Right renal cortex interstitium (tissue), 3 donors: ENCODE measurements around the gene CEP83. TPM values are rescaled to one million over a fixed set of nuclear protein-coding genes. Genes with fewer than 3 reads are reported as not detected.

ENCODE experiments used
- DNase-seq, 3 donors: peaks; one replicate each; pipeline ENCODE4 v3.0.0-alpha.2; 2013; ENCODE audit warnings: low read depth in 3 of 3, low spot score in 2 of 3
- polyA plus RNA-seq, 3 donors: library from polyadenylated mRNA; unstranded; fragments of 120-200 nt; gene quantifications; one replicate each; pipeline ENCODE4 v1.2.1, GENCODE V29; 2013; ENCODE audit not compliant: insufficient read length in 3 of 3

CEP83 gene
- polyA plus RNA-seq, 3 donors, result 27.4 to 34.3 (median 32.9) TPM

DNA sequence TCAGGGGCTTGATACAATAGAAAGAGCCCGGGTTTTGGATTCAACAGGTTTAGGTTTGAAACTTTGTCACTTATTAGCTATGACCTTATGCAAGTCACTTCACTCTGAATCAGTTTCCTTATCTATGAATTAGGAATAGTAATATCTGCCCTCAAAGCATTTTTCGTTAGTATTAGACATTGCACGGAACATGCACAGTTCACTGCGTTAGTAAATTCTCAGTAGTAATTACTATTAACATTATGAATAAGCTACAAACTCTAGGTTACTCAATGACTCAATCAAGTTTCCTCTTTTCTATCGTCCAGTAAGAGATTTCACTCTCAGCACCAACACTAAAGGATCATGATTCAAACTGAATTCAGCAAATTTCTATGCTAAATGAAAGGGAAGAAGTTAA, 150.3 kb downstream of the CEP83 start:
- no peak for DNase-seq

DNA sequence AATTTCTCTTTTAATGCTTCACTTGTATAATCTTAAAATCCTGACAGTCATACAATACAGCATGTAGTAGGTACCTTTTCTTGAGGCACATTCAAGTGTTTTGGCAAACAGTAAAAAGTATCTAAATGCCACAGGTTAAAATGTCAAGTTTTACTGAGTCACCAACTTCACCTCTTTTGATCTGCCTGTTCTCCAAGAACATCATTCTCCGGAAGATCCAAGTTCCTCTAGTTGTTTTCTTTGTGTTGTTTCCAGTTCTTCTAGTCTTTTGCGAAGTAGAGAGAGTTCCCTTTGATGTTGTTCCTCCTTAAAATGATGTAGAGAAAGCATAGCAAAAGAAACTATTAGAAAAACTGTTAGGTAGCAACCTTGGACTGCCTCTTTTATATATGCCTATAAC, 151.1 kb downstream of the CEP83 start:
- no peak for DNase-seq

- no peak for DNase-seq
These were observed 154.3 kb downstream of the CEP83 start for GRCh38 chr12:94305130-94305957.

DNA sequence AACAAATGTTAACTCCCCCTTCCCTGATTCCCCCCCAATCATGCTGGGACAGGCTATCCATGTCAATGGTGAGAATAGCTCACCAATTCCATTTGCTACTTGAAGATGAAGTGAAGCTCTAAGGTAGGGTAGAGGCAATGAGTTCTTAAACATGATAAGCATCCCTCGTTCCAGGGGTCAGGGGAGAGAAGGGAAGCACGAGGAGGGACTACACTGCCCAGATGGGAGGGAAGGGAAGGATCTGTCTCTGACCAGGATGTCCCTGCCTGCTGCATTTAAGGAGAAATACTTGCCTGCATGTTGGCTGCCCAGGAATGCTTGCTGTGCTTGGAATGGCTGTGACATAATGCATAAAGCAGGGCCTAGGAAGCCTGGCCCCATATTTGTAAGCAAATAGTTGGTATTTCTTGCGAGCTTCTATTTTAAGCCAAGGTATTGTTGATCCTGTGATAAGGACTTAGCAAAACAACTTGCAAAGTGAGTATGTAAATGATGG, 155.1 kb downstream of the CEP83 start:
- no peak for DNase-seq

DNA sequence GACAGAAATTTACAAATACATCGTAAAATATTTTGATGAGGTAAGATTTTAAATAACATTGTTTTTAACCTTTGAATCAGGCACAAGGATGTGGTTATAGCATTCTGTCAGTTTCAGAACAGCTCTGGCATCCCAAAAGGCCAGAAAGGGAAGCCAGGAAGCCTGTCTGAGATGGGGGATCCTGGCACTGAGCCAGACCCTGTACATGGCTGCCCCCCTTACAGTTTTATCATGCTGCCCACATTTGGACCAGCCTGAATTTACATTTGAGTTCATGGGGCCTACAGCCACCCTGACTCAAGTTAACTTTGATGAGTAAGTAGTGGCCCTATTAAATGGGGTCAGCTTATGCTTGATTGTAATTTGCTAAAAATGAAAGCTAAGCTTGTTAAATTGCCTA, 155.7 kb downstream of the CEP83 start:
- DNase-seq, result no peak

DNA sequence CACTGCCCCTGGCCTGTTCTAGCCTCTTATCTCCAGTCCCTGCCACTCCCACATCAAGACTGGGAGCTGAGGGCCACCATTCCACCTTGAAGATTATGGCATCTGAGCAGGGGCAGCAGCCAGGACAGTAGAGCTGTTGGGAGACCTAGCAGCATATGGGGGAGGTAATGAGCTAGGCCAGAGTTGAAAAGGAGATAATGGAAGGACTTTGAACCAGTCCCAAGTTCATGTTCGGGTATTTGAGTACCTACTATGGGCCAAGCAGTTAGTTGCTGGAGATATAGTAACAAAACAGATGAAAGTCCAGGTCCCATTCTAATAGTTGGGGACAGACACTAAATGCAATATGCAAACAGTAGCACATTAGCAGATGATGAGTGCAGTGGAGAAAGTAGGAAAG, 159.8 kb downstream of the CEP83 start:
- no peak for DNase-seq

DNA sequence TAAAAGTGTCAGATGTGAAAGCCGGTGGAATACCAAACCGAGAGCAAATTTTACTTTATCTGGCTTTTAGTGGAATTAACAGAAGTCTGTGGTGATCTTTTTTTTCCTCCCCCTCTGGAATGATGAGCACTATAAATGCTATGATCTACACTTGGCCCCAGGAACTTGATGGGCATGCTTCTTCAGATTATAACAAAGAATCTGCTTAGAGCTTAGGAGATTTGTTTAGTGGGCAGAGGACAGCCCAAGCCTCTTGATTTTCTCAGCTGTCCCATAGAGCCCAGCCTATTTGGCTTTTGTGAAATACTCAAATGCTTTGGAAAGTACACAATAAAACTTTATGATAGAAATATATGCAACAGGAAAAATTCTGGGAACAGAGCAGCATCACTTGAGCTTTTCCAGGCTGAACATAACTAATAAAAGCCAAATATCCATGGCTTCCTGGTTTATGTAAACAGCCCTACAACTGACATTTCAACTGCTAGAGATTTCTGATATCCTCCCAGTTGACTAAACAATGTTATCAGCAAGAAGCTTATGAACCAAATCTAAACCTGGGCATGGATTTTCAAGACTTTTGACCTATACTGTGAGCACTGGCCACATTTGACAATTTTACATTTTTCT, 161.7 kb downstream of the CEP83 start:
- DNase-seq, result no peak

DNA sequence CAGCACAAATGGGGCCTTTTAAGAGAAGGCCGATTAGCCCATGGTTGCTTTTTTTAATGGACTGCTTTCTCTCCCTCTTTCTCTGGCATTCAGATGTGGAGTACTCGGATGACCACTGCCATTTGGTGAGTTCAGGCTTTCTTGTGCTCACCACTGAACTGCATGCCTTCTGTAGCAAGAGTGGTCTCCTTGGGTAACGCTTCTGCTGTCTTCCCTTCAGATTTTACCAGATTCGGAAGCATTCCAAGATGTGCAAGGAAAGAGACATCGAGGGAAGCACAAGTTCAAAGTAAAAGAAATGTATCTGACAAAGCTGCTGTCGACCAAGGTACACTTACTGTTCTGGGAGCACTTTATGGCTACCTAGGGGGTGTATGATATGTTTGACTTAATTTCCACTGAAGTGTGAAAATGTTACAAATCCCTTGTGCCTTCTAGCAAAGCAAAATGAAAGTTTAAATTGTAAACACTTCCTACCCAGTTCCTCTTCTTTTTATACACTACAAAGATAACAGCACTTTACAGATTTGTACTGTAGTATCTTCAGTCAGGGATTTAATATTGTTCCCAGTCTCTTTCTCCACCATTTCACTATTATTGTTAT, 162.5 kb downstream of the CEP83 start:
- no peak for DNase-seq

GRCh38 chr12:94290353-94290752, 169.3 kb downstream of the CEP83 start:
- DNase-seq, result no peak

DNA sequence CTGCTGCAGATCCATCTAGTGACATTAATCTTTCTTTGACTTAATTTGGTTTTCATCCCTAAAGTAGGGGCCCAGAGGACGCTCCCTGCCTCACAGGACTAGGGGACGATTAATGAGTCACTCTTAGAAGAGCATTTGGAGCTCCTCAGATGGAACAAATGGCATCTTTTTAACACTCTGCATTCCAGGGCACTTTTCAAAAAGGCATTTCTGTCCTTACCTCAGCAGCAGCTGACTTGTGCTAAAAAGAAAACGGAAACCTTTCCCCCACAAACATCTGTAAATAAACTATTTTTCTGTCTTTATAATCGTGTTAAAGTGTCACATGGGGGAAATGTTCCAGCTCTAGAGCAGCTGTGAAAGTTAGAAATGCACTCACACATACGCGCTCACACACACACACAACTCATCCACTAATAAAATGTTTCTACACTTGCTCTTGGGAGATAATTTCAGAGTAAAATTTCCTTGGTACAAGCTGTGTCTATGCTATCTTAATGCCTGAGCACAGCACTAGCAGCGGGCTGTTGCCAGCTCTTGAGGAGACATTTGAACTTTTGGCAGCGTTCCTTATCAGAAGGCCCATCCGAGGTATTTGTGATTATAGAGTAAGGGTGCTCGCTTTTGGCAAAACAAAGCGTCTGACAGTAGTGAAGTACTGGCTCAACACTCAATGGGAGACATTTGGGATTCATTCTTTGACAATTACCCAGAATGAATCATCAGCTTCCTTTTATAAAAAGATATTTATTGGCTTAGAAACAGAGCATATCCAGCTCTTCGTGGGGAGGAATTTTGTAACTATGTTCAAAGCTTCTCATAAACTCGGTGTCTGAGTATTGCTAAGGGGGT, 170.0 kb downstream of the CEP83 start:
- DNase-seq, result no peak

- DNase-seq, result no peak
These were observed 172.4 kb downstream of the CEP83 start for GRCh38 chr12:94287245-94287628.

- DNase-seq, result no peak
These were observed 173.0 kb downstream of the CEP83 start for GRCh38 chr12:94286583-94287244.

- no peak for DNase-seq
These were observed 173.6 kb downstream of the CEP83 start for GRCh38 chr12:94285943-94286582.

DNA sequence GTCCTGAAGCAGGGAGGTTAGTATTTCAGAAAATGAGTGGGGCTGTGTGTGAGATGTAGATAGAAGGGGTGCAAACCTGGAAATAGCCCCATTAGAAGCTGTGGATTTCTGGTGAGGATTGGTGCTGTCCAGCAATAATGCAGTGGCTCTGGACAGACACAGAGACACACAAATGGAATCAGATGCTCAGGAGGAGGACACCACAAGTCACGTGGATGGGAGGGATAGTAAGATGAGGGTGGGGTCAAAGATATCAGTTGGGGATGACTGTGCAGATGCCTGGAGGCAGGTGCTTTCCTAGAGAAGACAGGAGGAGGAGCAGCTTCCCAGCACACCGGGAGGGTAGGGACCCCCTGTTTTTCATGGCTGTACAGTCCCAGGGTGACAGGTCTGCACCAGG, 174.8 kb downstream of the CEP83 start:
- no peak for DNase-seq

- DNase-seq, result no peak
These were observed 175.6 kb downstream of the CEP83 start for GRCh38 chr12:94284046-94284445.

DNA sequence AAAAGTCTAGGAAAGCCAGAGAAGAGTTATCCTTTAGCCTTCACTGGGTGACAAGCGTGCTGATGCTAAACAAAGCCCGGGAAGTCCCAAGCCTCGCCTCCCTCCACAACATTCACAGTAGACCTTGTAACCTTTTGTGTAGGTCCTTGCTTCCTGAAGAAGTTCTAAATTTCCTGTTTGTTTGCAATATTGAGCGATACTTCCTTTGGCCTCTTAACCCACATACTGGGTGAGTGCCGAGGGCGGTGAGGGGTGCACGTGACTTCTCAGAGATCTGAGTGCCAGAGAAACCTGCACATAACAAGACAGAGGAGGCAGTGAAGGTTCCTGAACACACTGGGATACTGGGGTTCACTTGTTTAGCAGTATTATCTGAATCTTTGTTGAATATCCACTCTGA, 177.0 kb downstream of the CEP83 start:
- no peak for DNase-seq

GRCh38 chr12:94280063-94280462, 179.6 kb downstream of the CEP83 start:
- DNase-seq, result no peak

DNA sequence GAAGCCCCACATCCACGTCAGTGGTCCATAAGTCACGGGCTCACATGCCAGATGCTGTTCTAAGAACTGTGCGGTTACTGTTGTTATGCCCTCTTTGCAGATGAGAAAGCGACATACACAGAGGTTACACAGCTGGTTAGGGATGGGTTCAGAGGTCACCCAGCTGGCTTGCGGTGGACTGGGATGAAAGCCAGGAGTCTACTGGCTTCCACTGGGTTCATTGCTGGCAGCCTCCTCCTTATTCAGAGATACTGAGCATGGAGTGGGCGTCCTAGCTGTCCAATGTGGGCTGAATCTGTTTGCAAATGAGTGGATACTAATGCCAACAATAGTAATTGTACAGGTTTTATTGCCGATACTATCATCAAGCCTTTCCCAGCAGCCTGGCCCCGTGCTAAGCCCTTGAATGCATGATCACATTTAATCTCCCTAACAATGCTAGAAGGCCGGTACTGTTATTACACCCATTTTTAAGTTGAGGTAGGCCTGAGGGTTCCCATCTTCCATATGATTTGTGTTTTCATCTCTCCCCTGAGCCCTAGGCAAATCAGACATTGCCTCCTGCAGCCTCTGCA, 182.2 kb downstream of the CEP83 start:
- no peak for DNase-seq

DNA sequence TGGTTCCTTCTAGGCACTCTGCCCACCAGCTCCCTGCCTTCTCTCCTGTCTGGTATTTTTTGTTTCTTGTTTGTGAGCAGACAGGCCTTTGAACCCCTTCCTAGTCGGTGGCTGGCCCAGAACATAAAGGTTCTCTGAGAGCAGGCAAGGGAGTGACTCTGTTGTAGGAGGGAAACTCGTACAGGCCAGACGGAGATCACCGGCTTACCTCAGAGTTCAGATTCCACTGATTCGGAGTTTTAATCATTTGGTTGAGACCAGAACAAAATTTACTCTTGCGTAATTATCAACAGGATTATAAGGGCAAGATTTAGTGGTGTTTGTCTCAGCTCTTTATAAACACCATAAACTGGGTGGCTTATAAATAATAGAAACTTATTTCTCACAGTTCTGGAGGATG, 182.9 kb downstream of the CEP83 start:
- DNase-seq, result no peak

- no peak for DNase-seq
These were observed 186.4 kb downstream of the CEP83 start for GRCh38 chr12:94273272-94273671.
